CD4-positive, alpha-beta T cell treated with Interleukin-15 for 1 hour (primary cell): ENCODE measurements around the gene PRR13.
"Not testable (repeated sequence)": the region's sequence is repeated elsewhere in the genome, so short reads cannot be mapped to it uniquely, and the experiment has no call there.

Experiments used
- DNase-seq: peaks from one replicate; pipeline ENCODE4 v3.0.0-alpha.2; 2020

PRR13 gene, protein sequence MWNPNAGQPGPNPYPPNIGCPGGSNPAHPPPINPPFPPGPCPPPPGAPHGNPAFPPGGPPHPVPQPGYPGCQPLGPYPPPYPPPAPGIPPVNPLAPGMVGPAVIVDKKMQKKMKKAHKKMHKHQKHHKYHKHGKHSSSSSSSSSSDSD

GRCh38 chr12:53441040-53441833 is at the start of gene PRR13:
PRR13 (plus strand) TSS chr12:53441734; CDS start chr12:53442715, 981 bp downstream.
- DNase-seq: peak; percentile 99

DNA sequence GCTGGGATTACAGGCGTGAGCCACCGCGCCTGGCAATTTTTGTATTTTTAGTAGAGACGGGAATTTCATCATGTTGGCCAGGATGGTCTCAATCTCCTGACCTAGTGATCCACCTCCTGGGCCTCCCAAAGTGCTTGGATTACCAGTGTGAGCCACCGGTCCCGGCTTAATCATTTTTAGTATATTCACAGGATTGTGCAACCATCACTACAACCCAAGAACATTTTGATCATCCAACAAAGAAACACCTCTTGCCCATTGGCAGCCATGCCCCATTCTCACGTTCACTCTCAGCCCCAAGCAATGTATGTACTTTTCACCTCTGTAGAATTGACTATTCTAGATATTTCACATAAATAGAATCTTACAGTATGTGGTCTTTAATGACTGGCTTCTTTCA is 41.6 kb upstream of the PRR13 start:
- DNase-seq: no peak

DNA sequence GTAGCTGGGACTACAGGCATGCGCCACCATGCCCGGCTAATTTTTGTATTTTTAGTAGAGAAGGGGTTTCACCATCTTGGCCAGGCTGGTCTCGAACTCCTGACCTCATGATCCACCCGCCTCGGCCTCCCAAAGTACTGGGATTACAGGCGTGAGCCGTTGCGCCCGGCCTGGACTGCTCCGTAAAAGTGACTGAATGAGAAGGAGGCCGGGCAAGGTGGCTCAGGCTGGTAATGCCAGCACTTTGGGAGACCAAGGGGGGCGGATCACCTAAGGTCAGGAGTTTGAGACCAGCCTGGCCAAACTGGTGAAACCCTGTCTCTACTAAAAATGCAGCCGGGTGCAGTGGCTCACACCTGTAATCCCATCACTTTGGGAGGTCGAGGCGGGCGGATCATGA is 39.2 kb upstream of the PRR13 start:
- not testable (repeated sequence) for DNase-seq

DNA sequence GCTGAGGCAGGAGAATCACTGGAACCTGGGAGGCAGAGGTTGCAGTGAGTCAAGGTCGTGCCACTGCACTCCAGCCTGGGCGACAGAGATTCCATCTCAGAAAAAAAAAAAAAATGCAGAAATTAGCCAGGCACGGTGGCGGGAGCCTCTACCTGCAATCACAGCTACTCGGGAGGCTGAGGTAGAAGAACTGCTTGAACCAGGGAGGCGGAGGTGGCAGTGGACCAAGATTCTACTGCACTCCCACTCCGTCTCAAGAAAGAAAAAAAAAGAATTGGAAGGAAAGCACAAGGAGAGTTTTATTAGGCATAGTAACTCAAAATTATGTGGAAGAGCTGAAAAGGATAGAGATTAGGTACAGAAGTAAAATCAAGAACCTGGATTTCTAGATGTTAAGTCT is 38.7 kb upstream of the PRR13 start:
- DNase-seq: no peak

GRCh38 chr12:53410951-53411350 is 30.6 kb upstream of the PRR13 start:
- no peak for DNase-seq

DNA sequence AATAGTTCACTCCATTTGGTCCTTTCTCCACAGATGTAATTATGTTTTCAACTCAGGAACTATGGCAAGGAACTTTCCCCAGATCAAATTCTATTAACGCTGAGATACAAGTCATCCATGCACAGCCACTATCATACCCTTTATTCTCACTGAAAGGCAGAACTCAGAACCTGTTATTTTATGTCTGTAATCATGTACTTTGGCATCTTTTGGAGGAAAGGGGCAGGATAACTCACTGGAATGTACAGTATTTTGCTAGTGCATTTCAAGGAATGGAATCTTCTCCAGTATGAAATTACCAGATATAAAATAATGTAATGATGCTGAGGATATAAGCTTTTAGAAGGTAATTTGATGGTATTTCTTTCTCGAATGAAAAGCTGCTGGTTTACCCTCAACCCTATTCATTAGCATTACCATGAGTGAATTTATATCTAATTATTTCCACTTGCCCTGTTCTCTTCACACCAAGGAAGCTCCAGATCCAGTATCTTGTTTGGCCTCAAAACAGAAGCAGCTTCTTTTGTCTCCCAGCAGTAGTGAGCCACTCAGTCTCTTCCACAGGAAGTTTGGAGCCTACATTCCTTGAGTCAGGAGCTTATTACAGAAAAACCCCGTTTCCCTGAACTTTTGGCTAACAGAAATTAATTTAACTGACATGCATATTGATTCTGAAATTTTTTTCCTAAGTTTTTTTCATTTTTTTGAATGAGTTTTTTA is 27.9 kb upstream of the PRR13 start:
- DNase-seq: no peak

DNA sequence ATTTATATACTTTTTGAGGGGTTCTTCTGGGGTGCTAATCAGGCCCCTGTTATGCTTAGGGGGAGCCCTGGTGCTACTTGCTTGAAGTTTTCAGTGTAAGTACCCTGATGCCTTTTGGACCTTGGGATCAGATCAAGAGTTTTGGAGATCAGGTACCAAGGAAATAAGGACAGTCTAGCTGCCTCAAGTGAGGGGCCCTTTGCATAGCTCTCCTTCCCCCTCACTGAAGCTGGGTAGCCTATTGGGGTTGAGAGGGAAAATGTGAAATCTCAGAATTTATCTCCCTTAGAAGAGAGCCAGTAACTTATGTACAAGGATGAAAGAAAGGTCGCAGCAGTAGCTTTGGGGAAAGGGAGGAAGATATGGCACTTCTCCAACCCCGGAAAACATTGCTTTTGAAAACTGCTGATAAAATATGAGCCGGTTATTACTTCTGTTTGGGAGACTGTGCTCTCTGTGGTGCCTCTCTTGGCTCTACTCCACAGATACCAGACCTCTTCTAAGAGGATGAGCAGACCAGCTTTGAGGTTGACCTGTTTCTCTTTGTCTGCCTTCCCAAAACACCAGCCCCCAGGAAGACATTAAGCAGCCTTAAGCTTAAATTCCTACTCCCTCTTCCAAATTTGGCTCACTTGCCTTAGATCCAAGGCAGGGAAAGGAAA is 26.6 kb upstream of the PRR13 start:
- no peak for DNase-seq

- DNase-seq: not testable (repeated sequence)
Measured at GRCh38 chr12:53415752-53416389, 25.7 kb upstream of the PRR13 start.

DNA sequence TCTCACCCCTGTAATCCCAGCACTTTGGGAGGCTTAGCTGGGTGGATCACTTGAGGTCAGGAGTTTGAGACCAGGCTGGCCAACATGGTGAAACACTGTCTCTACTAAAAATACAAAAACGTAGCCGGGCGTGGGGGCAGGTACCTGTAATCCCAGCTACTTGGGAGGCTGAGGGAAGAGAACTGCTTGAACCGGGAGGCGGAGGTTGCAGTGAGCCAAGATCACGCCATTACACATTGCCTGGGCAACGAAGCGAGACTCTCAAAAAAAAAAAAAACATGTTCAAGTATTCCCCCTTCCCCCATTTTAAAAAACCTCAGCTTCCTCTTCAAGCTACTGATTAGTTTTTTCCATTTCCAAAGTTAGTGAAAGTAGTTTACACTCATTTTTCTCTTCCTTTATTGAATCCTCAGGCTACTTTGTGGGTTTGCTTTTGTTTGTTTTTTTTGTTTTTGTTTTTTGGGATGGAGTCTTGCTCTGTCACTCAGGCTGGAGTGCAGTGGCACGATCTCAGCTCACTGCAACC is 24.2 kb upstream of the PRR13 start:
- DNase-seq: not testable (repeated sequence)

GRCh38 chr12:53418221-53418620 is 23.3 kb upstream of the PRR13 start:
- DNase-seq: no peak

- DNase-seq: no peak
Measured at GRCh38 chr12:53419756-53420155, 21.8 kb upstream of the PRR13 start.

DNA sequence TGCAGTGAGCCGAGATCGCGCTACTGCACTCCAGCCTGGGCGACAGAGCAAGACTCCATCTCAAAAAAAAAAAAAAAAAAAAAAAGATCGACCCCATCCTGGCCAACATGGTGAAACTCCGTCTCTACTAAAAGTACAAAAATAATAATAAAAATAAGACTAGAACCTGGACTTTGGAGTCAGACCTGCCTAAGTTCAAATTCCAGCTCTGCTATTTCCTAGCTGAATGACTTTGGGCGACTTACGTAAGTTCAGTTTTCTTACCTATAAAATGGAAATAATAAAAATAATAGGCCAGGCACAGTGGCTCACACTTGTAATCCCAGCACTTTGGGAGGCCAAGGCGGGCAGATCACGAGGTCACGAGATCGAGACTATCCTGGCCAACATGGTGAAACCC is 19.3 kb upstream of the PRR13 start:
- not testable (repeated sequence) for DNase-seq

DNA sequence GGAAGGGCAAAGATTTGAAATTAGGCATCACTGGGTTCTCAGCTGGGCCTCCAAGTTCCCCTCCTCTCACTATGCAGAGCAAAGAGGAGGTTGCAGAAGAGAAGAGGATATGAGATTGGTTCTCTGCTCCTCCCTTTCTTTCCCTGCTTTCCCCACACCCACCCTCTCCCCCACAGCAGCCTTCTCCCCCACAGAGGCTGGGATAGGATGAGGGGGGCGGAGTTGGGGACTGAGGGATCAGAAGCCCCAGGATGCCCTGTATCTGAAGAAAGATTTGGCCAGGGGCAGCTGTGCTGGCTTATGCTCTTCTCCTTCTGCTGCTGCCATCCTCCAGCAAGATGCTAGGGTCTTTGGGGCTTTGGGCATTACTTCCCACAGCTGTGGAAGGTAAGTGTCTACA is 17.9 kb upstream of the PRR13 start, which contains the start of gene AMHR2:
AMHR2 (plus strand) TSS at position 259 of the 400 bp plus-strand sequence; CDS start at position 339, 80 bp downstream.
- DNase-seq: no peak

GRCh38 chr12:53424626-53425514 is 16.7 kb upstream of the PRR13 start:
- no peak for DNase-seq

GRCh38 chr12:53425515-53426150 is 15.9 kb upstream of the PRR13 start:
- no peak for DNase-seq

- no peak for DNase-seq
Measured at GRCh38 chr12:53427905-53428594, 13.5 kb upstream of the PRR13 start.

DNA sequence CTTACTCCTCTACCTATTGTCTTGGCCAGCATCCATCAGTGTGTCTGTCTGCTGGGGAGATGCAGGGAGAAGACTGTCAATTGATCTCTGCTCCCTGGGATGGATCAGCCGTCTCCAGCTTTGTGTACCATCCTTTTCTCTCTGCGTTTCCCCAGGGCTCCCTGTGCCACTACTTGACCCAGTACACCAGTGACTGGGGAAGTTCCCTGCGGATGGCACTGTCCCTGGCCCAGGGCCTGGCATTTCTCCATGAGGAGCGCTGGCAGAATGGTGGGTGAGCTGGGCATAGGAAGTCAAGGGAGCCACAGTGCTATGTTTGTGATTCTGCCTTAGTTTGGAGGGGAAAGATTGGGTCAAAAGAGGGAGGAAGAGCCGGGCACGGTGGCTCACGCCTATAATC is 12.8 kb upstream of the PRR13 start:
- no peak for DNase-seq

GRCh38 chr12:53430116-53430515 is 11.4 kb upstream of the PRR13 start:
- no peak for DNase-seq

- no peak for DNase-seq
Measured at GRCh38 chr12:53431187-53431586, 10.3 kb upstream of the PRR13 start.

DNA sequence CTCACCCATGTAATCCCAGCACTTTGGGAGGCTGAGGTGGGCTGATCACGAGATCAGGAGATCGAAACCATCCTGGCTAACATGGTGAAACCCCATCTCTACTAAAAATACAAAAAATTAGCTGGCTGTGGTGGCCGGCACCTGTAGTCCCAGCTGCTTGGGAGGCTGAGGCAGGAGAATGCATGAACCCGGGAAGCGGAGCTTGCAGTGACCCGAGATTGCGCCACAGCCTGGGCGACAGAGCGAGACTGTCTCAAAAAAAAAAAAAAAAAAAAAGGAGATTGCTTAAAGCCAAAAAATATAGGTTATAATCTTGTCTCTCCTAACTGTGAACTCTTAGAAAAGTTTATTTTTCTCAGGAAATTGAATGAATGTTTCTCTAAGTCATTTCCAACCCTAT is 6.2 kb upstream of the PRR13 start:
- not testable (repeated sequence) for DNase-seq
